C4-2B (cell line): ENCODE results near the gene RUSC2.

Experiments
- ZFX ChIP-seq: fragments of 450-650 bp; IDR thresholded peaks from 2 replicates; pipeline ENCODE4 v1.6.1; 2017
- TF ChIP-seq, protein P1 (sequence below): fragments of 450-650 bp; conservative IDR thresholded peaks from 2 replicates; pipeline ENCODE4 v1.5.1; 2017; ENCODE audit warnings: mild to moderate bottlenecking

DNA sequence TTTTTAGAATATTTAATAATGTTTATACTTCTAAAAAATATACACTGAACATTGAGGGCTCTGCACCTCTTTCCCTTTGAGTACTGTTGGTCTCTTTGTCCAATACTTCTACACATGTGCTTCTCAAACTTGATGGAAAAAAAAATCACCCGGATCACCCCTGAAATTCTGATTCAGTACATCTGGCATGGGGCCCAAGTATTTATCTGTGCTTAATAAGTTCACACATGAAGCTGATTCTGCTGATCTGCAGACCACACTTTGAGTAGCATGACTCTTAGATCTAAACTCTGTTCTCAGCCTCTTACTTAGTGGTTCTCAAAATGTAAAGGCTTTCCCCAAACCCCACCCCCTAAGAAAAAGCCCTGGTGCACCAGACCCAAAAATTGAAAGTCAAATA, 12.0 kb downstream of the RUSC2 start:
- TF ChIP-seq, protein P1, sequence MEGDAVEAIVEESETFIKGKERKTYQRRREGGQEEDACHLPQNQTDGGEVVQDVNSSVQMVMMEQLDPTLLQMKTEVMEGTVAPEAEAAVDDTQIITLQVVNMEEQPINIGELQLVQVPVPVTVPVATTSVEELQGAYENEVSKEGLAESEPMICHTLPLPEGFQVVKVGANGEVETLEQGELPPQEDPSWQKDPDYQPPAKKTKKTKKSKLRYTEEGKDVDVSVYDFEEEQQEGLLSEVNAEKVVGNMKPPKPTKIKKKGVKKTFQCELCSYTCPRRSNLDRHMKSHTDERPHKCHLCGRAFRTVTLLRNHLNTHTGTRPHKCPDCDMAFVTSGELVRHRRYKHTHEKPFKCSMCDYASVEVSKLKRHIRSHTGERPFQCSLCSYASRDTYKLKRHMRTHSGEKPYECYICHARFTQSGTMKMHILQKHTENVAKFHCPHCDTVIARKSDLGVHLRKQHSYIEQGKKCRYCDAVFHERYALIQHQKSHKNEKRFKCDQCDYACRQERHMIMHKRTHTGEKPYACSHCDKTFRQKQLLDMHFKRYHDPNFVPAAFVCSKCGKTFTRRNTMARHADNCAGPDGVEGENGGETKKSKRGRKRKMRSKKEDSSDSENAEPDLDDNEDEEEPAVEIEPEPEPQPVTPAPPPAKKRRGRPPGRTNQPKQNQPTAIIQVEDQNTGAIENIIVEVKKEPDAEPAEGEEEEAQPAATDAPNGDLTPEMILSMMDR: no peak
- no peak for TF ChIP-seq ZFX
